SW 1271 (cell line): ENCODE results near the gene MACROD2.

Experiments
- DNase-seq, 2 experiments: peaks; one replicate each; lab custom pipeline; 2025; lab: John Stamatoyannopoulos, UW

The MACROD2 gene

DNA sequence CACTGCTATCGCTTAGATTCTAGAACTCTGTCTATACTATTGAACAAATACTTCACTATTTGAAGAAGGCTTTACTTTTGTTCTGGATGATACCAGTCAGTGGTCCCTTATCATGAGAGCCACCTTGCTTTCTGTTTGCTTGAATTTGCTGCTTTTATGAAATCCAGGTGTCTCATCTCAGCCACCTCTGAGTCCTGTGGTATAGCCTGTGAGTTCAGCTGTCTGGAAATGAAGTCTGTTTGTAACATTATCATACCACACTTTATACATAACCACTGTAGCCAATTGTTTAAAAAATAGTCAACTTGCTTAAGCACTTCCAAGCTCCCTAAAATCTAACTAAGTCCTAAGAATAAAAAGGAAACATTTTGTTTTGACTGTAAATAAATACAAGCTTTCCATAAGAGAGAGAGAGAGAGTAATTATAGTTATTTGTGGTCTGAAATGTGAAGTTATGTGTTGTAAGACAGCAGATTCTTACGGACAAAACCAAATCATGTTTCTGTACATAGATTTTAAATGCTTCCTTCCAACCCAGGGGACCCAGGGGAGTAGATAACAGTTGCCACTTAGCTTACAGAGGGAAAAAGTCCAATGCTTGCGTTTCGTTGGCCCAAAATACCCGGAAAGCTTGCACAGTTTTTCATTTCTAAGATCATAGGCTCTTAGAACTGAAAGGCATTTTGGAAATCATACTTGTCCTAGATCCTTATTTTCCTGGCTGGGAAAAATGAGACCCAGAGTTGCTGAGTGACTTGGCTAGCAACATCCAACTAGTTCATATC is 1449.9 kb downstream of the MACROD2 start:
- no peak for DNase-seq

- DNase-seq = no peak
These were observed 1451.1 kb downstream of the MACROD2 start for GRCh38 chr20:15446373-15446772.

GRCh38 chr20:15447549-15447948 is 1452.2 kb downstream of the MACROD2 start:
- no peak for DNase-seq

DNA sequence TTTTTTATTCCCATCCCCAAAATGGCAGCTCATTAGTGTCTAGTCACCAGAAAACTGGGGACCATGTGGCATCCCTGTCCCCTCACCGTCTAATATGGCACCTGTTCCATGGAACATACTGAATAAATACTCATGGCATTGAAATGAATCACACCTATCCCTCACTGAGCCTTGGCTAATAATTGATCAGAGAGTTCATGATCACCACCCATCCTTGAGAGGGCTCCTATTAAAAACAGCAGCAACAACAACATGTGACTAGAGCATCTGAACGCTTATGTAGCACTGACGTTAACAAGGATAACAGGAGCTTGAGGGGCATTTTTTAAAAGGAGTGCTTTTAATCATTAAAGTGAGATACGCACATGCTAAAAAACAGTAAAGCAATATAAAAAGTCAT is 1453.7 kb downstream of the MACROD2 start:
- no peak for DNase-seq

- DNase-seq = no peak
These were observed 1455.9 kb downstream of the MACROD2 start for GRCh38 chr20:15451241-15451640.

GRCh38 chr20:15455279-15455678 is 1460.0 kb downstream of the MACROD2 start:
- DNase-seq = no peak

DNA sequence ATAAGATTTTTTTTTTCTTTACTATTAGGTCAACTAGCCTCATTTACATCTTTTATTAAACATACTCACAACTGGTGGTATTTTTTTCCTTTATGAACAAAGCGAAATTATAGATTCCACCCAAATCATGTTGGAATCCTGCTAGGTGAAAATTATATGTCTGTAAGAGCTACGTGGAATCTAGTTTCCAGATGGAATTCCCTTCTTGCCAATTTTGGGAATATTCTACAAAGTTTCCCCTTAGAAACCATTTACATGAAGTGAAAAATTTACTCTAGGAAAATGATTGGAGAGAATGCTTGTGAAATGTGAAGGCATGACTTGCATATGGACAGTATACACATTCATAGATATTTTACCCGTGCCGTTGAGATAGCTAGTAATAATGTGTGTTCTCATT is 1466.6 kb downstream of the MACROD2 start:
- DNase-seq = no peak

DNA sequence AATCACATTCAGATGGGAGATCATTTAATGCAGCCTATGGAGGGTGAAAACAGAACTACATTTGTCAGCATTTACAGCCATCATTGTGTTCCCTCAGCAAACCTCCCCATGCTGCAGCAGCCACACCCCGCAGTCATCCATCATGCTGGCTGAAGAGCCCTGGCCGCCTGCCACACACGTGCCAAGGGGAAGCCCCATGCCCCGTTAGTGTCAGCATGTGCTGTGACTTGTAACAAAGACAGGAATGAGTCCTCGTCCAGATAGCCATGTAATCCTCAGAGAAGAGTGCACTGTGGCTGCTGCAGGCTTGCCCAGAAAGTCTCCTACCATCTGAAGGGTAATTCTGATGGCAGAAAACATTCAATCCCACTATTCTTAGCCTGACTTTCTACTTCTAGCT is 1480.2 kb downstream of the MACROD2 start:
- no peak for DNase-seq

GRCh38 chr20:15476186-15476585 is 1480.9 kb downstream of the MACROD2 start:
- no peak for DNase-seq

- DNase-seq = no peak
These were observed 1481.5 kb downstream of the MACROD2 start for GRCh38 chr20:15476781-15477180.

DNA sequence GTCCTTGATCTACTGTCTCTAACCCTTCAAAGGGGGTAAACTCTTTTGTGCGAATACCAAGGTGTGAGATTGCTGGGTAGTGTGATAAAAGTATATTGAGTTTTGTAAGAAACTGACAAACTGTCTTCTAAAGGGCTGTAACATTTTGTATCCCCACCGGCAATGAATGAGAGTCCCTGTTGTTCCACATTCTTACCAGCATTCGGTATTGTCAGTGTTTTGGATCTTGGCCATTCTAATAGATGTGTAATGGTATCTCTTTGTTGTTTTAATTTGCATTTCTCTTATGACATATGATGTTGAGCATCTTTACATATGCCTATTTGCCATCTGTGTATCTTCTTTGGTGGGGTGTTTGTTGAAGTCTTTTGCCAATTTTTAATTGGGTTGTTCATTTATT is 1487.2 kb downstream of the MACROD2 start:
- no peak for DNase-seq

GRCh38 chr20:15485519-15485918 is 1490.2 kb downstream of the MACROD2 start:
- DNase-seq = no peak

DNA sequence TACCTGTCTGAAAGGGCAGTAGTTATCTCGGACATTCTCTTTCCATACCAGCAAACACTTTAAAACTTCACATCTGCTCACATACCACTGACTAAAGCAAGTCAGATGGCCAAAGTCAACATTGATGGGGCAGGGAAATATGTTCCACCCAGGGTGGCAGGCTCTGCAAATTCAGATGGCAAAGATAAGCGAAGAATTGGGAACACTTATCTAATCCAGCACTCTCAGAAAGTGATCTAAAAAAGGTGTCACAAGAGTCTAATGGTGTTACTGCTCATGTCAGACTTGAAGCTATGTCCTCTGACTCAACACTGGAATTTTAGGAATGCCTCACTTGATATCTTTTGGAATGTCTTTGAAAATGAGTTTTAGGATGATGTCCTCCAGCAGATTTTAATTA is 1491.7 kb downstream of the MACROD2 start:
- no peak for DNase-seq

DNA sequence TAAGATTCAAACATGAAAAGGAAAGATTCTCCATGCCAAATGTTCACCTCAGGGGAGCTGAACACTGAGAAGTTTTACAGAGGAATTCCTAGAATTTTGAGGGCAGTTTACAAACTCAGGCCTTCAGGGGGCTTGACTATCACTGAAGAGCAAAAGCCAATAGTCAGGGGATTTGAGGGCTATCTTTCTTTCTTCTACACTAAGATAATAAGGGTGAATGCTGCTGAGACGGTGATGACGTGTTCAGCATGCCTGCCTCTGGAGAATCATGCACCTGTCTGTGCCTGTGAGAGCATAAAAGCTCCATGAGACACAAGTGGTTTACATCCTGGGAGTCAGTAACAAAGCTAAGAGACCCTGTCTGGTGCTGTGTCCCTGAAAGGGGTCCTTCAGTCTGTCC is 1492.4 kb downstream of the MACROD2 start:
- DNase-seq = no peak

DNA sequence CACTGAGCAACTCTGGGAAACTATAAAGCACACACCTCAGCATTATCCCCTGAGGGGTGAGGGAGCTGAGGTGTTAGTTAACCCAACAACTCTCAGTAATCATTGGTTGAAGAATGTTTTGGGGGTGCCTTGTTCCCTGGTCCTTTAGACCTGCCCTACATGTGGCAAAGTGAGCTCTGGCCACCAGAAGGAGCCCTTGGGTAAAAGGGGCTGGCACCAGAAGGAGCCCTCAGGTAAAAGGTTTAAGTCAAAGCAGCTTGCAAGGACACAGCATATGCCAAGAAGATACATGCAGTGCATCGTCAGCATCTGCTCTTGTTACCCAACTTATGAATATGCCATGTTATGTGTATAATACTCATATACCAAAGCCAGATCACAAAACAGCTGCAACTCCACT is 1496.3 kb downstream of the MACROD2 start:
- DNase-seq = no peak

GRCh38 chr20:15494851-15495250 is 1499.5 kb downstream of the MACROD2 start:
- DNase-seq = no peak

- DNase-seq = no peak
These were observed 1501.3 kb downstream of the MACROD2 start for GRCh38 chr20:15496501-15497039.

DNA sequence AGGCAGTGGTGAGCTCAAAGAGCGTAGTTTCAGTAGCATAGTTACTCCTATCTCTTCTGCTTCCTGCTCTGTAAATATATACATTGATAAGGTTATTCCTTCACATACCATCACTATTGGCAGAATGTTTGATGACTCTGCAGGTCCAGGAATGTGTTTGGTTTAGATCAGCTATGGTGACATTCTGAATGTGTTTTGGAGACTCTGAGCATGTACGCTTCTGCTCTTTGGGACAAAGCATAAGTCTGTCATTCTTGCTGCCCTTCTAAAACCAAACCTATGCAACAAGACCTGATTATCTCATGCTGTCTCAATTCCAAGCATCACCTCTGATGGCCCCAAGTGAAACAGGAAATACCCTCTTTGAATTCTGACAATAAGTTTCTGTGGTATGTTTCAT is 1503.6 kb downstream of the MACROD2 start:
- no peak for DNase-seq

DNA sequence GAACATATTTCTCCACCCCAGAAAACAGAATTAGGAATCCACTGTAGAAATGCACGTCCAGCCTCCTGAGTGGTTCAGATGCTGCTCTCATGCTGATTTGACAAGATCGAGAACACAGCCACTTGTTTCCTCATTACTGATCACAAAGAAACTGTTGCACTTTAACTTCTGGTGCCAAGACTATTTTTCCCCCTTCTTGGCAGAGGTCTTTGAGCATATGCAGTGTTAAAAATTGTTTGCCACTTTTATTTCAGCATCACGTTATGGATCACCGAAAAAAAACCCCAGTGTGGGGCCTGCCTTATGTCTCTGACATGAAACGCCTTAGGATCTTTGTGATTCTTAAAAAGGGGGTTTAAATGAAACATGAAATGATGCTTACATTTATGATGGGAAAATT is 1511.0 kb downstream of the MACROD2 start:
- no peak for DNase-seq

DNA sequence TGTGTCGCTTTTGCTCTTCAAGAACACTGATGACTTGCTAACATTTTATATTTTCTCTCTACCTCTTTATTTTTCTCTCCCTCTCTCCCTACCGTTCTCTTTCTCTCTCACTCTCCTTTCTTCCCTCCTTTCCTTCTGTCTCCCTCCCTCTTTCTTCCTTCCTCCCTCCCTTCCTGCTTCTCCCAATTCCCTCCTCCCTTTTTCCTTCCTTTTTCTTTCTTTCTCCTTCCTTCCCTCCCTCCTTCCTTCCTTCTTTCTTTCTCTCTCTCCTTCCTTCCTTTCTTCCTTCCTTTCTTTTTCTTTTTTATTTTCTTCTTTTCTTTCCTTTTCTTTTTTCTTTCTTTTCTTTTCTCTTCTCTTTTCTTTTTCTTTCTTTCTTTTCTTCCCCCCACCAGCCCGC is 1511.8 kb downstream of the MACROD2 start:
- DNase-seq = no peak

GRCh38 chr20:15511551-15511950 is 1516.2 kb downstream of the MACROD2 start:
- no peak for DNase-seq

- no peak for DNase-seq
These were observed 1517.6 kb downstream of the MACROD2 start for GRCh38 chr20:15512916-15513315.

DNA sequence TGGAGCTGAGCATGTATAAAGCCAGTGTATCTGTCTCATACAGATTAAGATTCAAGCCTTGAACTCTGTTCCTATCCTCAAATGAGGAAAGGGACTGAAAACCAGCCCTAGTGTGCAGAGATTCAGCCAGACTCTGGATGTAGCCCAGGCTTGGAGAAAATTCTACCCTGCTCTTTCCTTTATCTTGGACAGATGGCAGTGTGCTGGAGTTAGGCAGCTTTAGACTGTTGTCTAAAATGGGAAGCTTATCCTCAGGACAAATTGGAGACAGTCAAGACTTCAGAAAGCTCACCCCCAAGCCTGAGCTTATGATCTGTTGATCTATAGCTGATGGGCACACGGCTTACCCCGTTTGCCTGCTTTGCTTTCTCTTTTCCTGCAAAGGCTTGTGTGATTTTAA is 1520.4 kb downstream of the MACROD2 start:
- DNase-seq = no peak

DNA sequence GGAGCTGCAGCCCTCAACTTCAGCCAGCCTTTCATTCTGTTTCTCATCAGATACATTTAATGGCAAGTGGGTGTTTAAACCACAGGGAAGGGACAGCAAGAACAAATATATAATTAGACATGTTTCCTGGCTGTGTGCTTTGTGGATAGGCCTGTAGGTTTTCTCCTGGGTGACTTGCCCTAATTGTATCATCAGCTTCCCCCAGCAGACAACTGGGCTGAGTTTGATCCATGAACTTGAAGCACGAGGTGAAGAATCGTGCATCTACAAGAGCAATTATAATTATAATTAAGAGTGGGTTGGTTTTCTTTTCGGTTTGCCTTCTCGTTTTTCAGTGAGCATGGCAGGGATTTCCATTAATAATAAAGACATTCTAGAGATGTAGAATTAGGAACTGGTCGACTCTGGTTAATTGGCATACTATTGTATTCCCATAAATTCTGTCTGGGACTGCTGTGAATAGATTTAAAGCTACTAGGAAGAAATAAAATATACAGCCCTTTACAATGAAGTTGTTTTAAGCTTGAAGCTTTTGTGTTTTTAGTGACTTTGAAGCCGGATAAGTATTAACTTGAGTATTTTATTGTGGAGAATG is 1525.7 kb downstream of the MACROD2 start:
- no peak for DNase-seq
